Upper lobe of left lung (tissue), 6 donors: ENCODE data around the gene MAP1B. TPM values are rescaled to one million over a fixed set of nuclear protein-coding genes. Genes with fewer than 3 reads are reported as not detected.
A peak's percentile ranks its signal among the peaks of the same experiment; 100 is the strongest.

Source experiments
- ATAC-seq, 2 donors: fragments of 200-7000 bp; cut with Tn5 transposase; one replicate each; pipeline ENCODE4 v1.9.1; 2022; ENCODE audit warnings: mild to moderate bottlenecking in 2 of 2, moderate library complexity in 2 of 2; ENCODE audit not compliant: low FRiP score in 2 of 2
- DNase-seq, 2 donors: peaks; one replicate each; pipeline ENCODE4 v3.0.0-alpha.2; 2019 to 2020
- H3K27ac ChIP-seq, 4 donors: fragments of 200-600 bp; sonication (generic); one replicate each; pipeline ENCODE4 v1.5.1; 2016 to 2019
- H3K27me3 ChIP-seq, 4 donors: fragments of 200-600 bp; sonication (generic); one replicate each; pipeline ENCODE4 v1.5.1; 2017 to 2019
- H3K36me3 ChIP-seq, 4 donors: fragments of 200-600 bp; sonication (generic); one replicate each; pipeline ENCODE4 v1.5.1; 2016 to 2019
- H3K4me1 ChIP-seq, 4 donors: fragments of 200-600 bp; sonication (generic); one replicate each; pipeline ENCODE4 v1.5.1; 2018 to 2019
- H3K4me3 ChIP-seq, 4 donors: fragments of 200-600 bp; sonication (generic); one replicate each; pipeline ENCODE4 v1.5.1; 2017 to 2019; ENCODE audit warnings: mild to moderate bottlenecking in 2 of 4, moderate library complexity in 1 of 4
- H3K9me3 ChIP-seq, 4 donors: fragments of 200-600 bp; sonication (generic); one replicate each; pipeline ENCODE4 v1.5.1; 2018 to 2019
- EP300 ChIP-seq, 4 donors: sonication (generic); formaldehyde crosslinking; IDR thresholded peaks; one replicate each; pipeline ENCODE4 v1.5.1; 2017; ENCODE audit warnings: antibody characterized with exemption in 4 of 4, control low read depth in 2 of 4
- POLR2A ChIP-seq, 4 donors: fragments of 450-650 bp; IDR thresholded peaks; one replicate each; pipeline ENCODE4 v1.5.1; 2016 to 2017; ENCODE audit warnings: antibody characterized with exemption in 4 of 4, mild to moderate bottlenecking in 2 of 4
- POLR2AphosphoS5 ChIP-seq, 2 donors: sonication (generic); formaldehyde crosslinking; IDR thresholded peaks; one replicate each; pipeline ENCODE4 v1.5.1; 2017; ENCODE audit warnings: antibody characterized with exemption in 2 of 2
- WGBS, 2 donors: methylation state at CpG; one replicate each; pipeline ENCODE4 v1.1.5; 2017 to 2018; 5-methylcytosine and 5-hydroxymethylcytosine counted together
- total RNA-seq, 6 donors: library from RNA; depleted of rRNA in 4 of 6; stranded (reverse); fragments of >200 nt in 4 of 6; gene quantifications; one replicate each; pipeline versions ENCODE4 v1.1.0 to v1.2.1, GENCODE V29; 2016 to 2021
- TF ChIP-seq, protein P1 (sequence below), 6 experiments: fragments of 450-650 bp in 4 of 6; fragments of 200-600 bp in 2 of 6; sonication (generic) in 2 of 6; IDR thresholded peaks; one replicate each; pipeline ENCODE4 v1.5.1; 2016 to 2019; ENCODE audit warnings: antibody characterized with exemption in 6 of 6
- donor health status: DM: no; HTN: no; CAD: no; lungs with moderate emphysema.
- donor health status: DM: no; HTN: yes; CAD: no; lungs with severe emphysema.

The MAP1B gene
- total RNA-seq, 6 donors from 2014 or later: 21.6 to 59.4 (median 38.0) TPM

DNA sequence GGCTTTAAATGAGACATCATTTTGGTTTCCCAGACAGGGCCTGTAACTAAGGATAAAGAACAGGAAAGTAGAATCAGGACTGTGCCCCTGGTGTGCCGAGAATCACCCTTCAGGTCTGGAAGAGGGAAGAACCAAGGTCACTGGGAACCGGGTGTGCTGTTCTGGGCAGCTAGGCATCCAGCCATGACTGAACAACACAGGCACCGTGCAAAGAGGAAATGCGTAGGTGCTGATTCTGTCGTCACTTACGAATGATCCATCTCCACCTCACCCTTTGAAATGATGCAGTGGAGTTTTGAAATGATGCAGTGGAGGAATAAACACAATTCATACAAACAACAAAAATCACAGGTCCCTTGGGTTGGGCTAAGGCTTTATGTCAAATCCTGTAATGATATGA is 64.4 kb downstream of the MAP1B start:
- no peak overlapping the region for H3K4me3 ChIP-seq
- WGBS, 2 donors: 91 to 92% methylated on average over 6 of the region's 6 CpGs
- ATAC-seq: no peak
- H3K27ac ChIP-seq: no peak overlapping the region
- H3K27me3 ChIP-seq: no peaks in the 10 kb centered on the region
- DNase-seq: no peak
- no peaks in the 10 kb centered on the region for H3K4me1 ChIP-seq
- TF ChIP-seq EP300 (IDR thresholded peaks at IDR 0.05) (no peak), POLR2AphosphoS5 (IDR thresholded peaks at IDR 0.05) (no peak), POLR2A (IDR thresholded peaks at IDR 0.05) (no peak)
- TF ChIP-seq, protein P1, sequence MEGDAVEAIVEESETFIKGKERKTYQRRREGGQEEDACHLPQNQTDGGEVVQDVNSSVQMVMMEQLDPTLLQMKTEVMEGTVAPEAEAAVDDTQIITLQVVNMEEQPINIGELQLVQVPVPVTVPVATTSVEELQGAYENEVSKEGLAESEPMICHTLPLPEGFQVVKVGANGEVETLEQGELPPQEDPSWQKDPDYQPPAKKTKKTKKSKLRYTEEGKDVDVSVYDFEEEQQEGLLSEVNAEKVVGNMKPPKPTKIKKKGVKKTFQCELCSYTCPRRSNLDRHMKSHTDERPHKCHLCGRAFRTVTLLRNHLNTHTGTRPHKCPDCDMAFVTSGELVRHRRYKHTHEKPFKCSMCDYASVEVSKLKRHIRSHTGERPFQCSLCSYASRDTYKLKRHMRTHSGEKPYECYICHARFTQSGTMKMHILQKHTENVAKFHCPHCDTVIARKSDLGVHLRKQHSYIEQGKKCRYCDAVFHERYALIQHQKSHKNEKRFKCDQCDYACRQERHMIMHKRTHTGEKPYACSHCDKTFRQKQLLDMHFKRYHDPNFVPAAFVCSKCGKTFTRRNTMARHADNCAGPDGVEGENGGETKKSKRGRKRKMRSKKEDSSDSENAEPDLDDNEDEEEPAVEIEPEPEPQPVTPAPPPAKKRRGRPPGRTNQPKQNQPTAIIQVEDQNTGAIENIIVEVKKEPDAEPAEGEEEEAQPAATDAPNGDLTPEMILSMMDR (IDR thresholded peaks at IDR 0.05): no peak
- H3K9me3 ChIP-seq: no peaks in the 10 kb centered on the region
- no peaks in the 10 kb centered on the region for H3K36me3 ChIP-seq

DNA sequence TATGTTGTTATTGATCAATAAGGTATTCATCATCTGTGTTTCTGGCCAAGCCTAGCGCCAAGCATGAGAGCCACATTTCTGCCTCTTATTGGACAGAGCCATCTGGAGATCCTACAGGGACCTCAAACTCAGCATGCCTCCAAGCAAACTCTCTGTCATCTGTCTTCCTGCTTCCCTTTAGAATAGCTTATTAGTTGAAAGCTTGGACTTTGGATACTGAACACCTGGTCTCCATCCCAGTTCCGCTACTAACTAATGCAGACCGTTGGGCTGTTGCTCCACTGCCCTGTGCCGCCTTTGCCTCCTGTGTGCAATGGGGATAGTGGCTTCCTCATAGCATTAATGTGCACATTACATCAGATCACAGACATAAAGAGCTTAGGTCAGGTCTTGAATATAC is 65.5 kb downstream of the MAP1B start:
- WGBS, 2 donors: 91 to 98% methylated on average over 4 of the region's 4 CpGs
- DNase-seq: no peak

DNA sequence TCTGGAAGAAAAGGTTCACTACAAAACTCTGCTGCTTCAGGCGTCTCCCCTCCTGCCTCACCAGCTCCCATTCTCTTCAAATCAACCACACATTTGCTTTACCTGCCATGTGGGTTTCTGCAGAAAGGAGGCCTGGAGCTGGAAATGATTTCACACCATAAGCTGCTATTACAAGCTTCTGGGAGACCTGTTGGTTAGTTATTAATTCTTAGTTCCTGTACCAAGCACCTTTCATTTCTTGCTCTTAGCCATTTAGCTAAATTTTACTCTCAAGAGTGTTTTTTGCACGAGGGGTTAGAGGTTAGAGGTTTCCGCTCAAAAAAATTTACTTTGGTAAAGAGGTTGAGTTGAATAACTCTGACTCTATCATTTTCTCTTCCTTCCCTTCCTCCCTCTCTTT is 70.3 kb downstream of the MAP1B start:
- Histone ChIP-seq H3K4me3 (no peak overlapping the region), H3K27me3 (no peaks in the 10 kb centered on the region), H3K4me1 (peaks cover 0 to 9% (median 0%) of the 10 kb centered on the region in 4 donors), H3K36me3 (no peaks in the 10 kb centered on the region), H3K27ac (no peak overlapping the region), H3K9me3 (no peaks in the 10 kb centered on the region)
- TF ChIP-seq, protein P1 (IDR thresholded peaks at IDR 0.05): no peak
- TF ChIP-seq EP300 (IDR thresholded peaks at IDR 0.05) (no peak), POLR2A (IDR thresholded peaks at IDR 0.05) (no peak), POLR2AphosphoS5 (IDR thresholded peaks at IDR 0.05) (no peak)
- ATAC-seq (no peak), DNase-seq (no peak)
- 81% methylated on average over 3 of the region's 3 CpGs for WGBS, 2 donors

More for the DNA sequence above, 65.5 kb downstream of the MAP1B start:
- Histone ChIP-seq H3K27me3 (no peaks in the 10 kb centered on the region), H3K9me3 (no peaks in the 10 kb centered on the region), H3K4me1 (no peaks in the 10 kb centered on the region), H3K27ac (no peak overlapping the region), H3K4me3 (no peak overlapping the region), H3K36me3 (no peaks in the 10 kb centered on the region)
- TF ChIP-seq, protein P1 (IDR thresholded peaks at IDR 0.05): no peak
- no peak for TF ChIP-seq POLR2AphosphoS5 (IDR thresholded peaks at IDR 0.05)
- no peak for TF ChIP-seq EP300 (IDR thresholded peaks at IDR 0.05)
- TF ChIP-seq POLR2A (IDR thresholded peaks at IDR 0.05): no peak
- no peak for ATAC-seq

DNA sequence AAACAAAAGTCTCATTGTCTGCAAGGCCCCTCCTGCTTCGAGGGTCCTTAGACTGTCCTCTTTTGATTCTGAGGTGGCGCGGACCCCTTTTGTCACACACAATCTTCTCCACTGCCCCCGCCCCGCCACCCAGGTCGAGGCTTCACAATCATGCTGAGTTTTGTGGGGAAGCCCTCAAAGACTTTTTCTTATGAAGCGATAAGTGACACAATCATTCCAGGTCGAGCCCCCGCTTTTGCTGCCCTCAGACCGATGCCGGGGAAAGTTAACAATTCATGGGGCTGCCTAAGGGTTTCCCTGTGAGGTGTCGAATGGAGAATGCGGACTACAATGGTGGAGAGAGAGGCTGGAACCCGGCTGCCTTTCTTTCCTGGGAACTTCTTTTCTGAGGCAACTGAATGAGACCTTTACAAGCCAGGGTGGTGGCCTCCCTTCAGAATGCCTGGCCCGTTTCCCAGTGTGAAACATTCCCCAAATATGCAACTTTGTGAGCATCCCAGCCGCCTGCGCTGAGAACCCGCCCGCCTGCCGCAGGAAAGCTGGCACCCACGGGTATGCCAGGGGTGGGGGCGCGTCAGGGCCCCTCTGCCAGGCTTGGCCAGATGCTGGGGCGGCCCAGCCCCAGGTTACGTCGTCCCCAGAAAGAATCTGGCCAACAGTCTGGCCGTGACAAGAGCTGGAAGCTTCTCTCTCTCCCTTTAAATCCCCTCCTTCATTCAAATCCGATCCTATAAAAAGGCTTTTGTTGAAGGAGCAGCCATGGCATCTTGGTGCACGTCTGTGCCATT is 71.9 kb downstream of the MAP1B start:
- DNase-seq: peak in 1 of 2 donors; percentile 80
- 57 to 65% methylated on average over 16 to 29 of the region's 29 CpGs for WGBS, 2 donors
- no peak for TF ChIP-seq EP300 (IDR thresholded peaks at IDR 0.05)
- TF ChIP-seq POLR2AphosphoS5 (IDR thresholded peaks at IDR 0.05): no peak
- TF ChIP-seq POLR2A (IDR thresholded peaks at IDR 0.05): no peak
- TF ChIP-seq, protein P1 (IDR thresholded peaks at IDR 0.05): no peak
- Histone ChIP-seq H3K27me3 (no peaks in the 10 kb centered on the region), H3K27ac (peak overlapping the region in 1 of 4 donors; percentile 30), H3K4me1 (peaks cover 0 to 9% (median 0%) of the 10 kb centered on the region in 4 donors), H3K4me3 (peak overlapping the region in 1 of 4 donors; percentile 15), H3K9me3 (no peaks in the 10 kb centered on the region), H3K36me3 (no peaks in the 10 kb centered on the region)
- peak in 1 of 2 donors; percentile 89 for ATAC-seq
